ENCODE data around the gene CSNK1G2.

CSNK1G2 gene

GRCh38 chr19:1957562-1958248 lies 16.7 kb downstream of the CSNK1G2 start:
- ATAC-seq = no peak
- TF ChIP-seq ZNF70 (CRISPR knock-in tag; IDR thresholded peaks at IDR 0.05) = no peak
- no peak for TF ChIP-seq PPARA (CRISPR knock-in tag; IDR thresholded peaks at IDR 0.05; ENCODE audit: borderline replicate concordance)
- no peak for TF ChIP-seq PATZ1 (CRISPR knock-in tag; IDR thresholded peaks at IDR 0.05; ENCODE audit: borderline replicate concordance)
- TF ChIP-seq ZC3H10 (CRISPR knock-in tag; IDR thresholded peaks at IDR 0.05) = no peak
- TF ChIP-seq TOX (CRISPR knock-in tag; IDR thresholded peaks at IDR 0.05; ENCODE audit: borderline replicate concordance) = no peak
- TF ChIP-seq TCF4 (CRISPR knock-in tag; IDR thresholded peaks at IDR 0.05; ENCODE audit: borderline replicate concordance) = no peak
- TF ChIP-seq ZNF8 (CRISPR knock-in tag; IDR thresholded peaks at IDR 0.05) = no peak
- no peak for TF ChIP-seq CSDC2 (CRISPR knock-in tag; IDR thresholded peaks at IDR 0.05)
- TF ChIP-seq BACH2 (CRISPR knock-in tag; IDR thresholded peaks at IDR 0.05; ENCODE audit: borderline replicate concordance) = no peak
- TF ChIP-seq POU6F1 (CRISPR knock-in tag; IDR thresholded peaks at IDR 0.05; ENCODE audit: borderline replicate concordance, low read depth) = no peak
- TF ChIP-seq ZFP30 (CRISPR knock-in tag; IDR thresholded peaks at IDR 0.05) = no peak

- TF ChIP-seq ZNF70 (CRISPR knock-in tag; IDR thresholded peaks at IDR 0.05) (no peak), ISL1 (CRISPR knock-in tag; IDR thresholded peaks at IDR 0.05) (no peak), PATZ1 (CRISPR knock-in tag; IDR thresholded peaks at IDR 0.05; ENCODE audit: borderline replicate concordance) (no peak), ZNF8 (CRISPR knock-in tag; IDR thresholded peaks at IDR 0.05) (no peak), GLIS3 (CRISPR knock-in tag; IDR thresholded peaks at IDR 0.05) (no peak)
- TF ChIP-seq, protein P1, sequence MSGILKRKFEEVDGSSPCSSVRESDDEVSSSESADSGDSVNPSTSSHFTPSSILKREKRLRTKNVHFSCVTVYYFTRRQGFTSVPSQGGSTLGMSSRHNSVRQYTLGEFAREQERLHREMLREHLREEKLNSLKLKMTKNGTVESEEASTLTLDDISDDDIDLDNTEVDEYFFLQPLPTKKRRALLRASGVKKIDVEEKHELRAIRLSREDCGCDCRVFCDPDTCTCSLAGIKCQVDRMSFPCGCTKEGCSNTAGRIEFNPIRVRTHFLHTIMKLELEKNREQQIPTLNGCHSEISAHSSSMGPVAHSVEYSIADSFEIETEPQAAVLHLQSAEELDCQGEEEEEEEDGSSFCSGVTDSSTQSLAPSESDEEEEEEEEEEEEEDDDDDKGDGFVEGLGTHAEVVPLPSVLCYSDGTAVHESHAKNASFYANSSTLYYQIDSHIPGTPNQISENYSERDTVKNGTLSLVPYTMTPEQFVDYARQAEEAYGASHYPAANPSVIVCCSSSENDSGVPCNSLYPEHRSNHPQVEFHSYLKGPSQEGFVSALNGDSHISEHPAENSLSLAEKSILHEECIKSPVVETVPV (CRISPR knock-in tag; IDR thresholded peaks at IDR 0.05) = no peak
- no peak for ATAC-seq
Observed at GRCh38 chr19:1959928-1960589, 19.1 kb downstream of the CSNK1G2 start.

DNA sequence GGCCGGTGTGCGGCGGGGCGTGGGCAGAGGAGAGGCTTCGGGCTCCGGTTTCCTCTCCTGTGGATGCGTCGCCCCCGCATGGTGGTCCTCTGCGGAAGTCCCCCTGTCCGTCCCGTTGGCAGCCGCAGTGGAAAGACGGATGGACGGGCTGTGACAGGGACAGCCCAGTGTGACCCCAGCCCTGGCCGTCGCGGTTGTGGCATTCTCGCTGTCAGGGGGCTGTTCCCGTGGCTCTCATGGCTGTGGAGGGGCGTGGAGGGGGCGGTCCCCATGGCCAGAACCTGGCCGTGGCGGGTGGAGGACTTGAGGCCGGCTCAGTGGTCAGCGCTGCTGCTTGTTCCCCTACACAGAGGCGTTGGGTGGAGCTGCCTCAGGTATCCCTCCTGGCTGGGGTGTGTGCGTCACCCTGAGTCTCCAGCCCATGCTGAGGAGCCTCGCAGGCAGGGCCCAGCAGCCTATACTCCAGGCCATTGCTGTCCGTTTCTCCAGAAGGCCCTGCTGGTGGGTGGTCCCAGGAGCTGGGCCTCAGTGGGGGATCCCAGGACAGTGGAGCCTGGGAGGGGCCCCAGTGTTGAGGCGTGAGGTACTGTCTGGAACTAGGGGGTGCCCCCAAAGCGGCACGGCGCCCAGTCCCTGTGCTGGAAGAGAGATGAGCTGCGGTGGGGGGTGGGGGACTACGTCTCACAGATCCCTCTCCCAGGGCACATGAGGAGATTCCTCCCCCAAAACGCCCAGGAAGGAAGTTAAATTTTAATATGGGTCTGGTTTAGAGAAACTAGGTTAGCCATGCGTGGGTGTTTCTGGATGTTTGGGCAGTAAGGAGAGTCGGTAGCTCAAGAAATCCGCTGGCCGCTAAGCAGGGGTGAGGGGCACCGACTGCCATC lies 20.3 kb downstream of the CSNK1G2 start:
- no peak for ATAC-seq
- no peak for TF ChIP-seq ESRRG (CRISPR knock-in tag; IDR thresholded peaks at IDR 0.05)
- TF ChIP-seq, protein P1 (CRISPR knock-in tag; IDR thresholded peaks at IDR 0.05) = no peak
- TF ChIP-seq RARB (CRISPR knock-in tag; IDR thresholded peaks at IDR 0.05) = no peak
- TF ChIP-seq ZC3H10 (CRISPR knock-in tag; IDR thresholded peaks at IDR 0.05) = no peak
- TF ChIP-seq CSDC2 (CRISPR knock-in tag; IDR thresholded peaks at IDR 0.05) = no peak
- TF ChIP-seq BACH2 (CRISPR knock-in tag; IDR thresholded peaks at IDR 0.05; ENCODE audit: borderline replicate concordance) = no peak
- no peak for TF ChIP-seq CREB5 (CRISPR knock-in tag; IDR thresholded peaks at IDR 0.05; ENCODE audit: low read depth)
- no peak for TF ChIP-seq TCF4 (CRISPR knock-in tag; IDR thresholded peaks at IDR 0.05; ENCODE audit: borderline replicate concordance)
- TF ChIP-seq GLIS3 (CRISPR knock-in tag; IDR thresholded peaks at IDR 0.05) = no peak
- TF ChIP-seq OSR1 (CRISPR knock-in tag; IDR thresholded peaks at IDR 0.05) = no peak
- TF ChIP-seq POU6F1 (CRISPR knock-in tag; IDR thresholded peaks at IDR 0.05; ENCODE audit: borderline replicate concordance, low read depth) = no peak
- TF ChIP-seq SNAI2 (CRISPR knock-in tag; IDR thresholded peaks at IDR 0.05) = no peak
- TF ChIP-seq ZFP30 (CRISPR knock-in tag; IDR thresholded peaks at IDR 0.05) = no peak
- no peak for TF ChIP-seq TOX (CRISPR knock-in tag; IDR thresholded peaks at IDR 0.05; ENCODE audit: borderline replicate concordance)

Measured in SK-N-SH treated with all-trans-retinoic acid at 6 μM for 48 hours (cell line).